Measurements from ENCODE around the gene RGS4. TPM values are rescaled to one million over a fixed set of nuclear protein-coding genes. Genes with fewer than 3 reads are reported as not detected.

Gene RGS4
- polyA plus RNA-seq, 1 donor (not counting 4 experiments of a cell fraction or from before 2014, with no cell fraction given) = 0.90 TPM

DNA sequence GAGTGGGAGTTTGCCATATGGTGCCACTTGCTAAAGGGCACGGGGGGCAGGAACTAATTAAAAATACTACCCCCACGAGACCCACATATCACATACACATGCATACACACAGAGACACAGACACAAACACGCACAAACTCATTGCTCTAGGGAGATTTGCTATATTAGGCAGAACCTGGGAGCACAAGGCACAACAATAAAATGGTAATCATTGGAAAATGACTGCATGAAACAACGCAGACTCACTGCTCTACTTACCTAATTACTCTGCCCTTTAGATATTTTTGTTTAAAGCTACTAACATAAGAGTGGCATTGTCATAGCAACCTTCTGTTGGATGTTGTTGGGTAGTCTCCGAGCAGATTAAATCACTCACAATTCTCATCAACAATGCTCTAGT is 20.3 kb upstream of the RGS4 start:
- H3K4me3 ChIP-seq (ENCODE audit: control insufficient read depth in 2 of 3, extremely low read depth in 1 of 3, insufficient read depth in 2 of 3, low read depth in 1 of 3, low read length in 3 of 3) = no peak overlapping the region
- no peaks in the 10 kb centered on the region for H3K36me3 ChIP-seq (ENCODE audit: control insufficient read depth in 2 of 2, extremely low read depth in 1 of 2, insufficient read depth in 2 of 2, low read length in 2 of 2)
- no peaks in the 10 kb centered on the region for H4K20me1 ChIP-seq (ENCODE audit: control insufficient read depth, extremely low read depth, insufficient read depth, low read length)
- no peaks in the 10 kb centered on the region for H3K9me1 ChIP-seq (ENCODE audit: control insufficient read depth, extremely low read depth, insufficient read depth, low read length)
- H3K27me3 ChIP-seq (ENCODE audit: control insufficient read depth, extremely low read depth, insufficient read depth, low read length) = no peaks in the 10 kb centered on the region
- H3K4me1 ChIP-seq (ENCODE audit: control insufficient read depth, extremely low read depth, insufficient read depth, low read length) = peaks cover 3% of the 10 kb centered on the region
- H3K9ac ChIP-seq (ENCODE audit: control insufficient read depth, extremely low read depth, insufficient read depth, low read length) = no peak overlapping the region
- FAIRE-seq = no peak
- no peak overlapping the region for H3K27ac ChIP-seq (ENCODE audit: control insufficient read depth, insufficient read depth, low read length)
- no peak overlapping the region for H2AFZ ChIP-seq (ENCODE audit: control insufficient read depth, low read length)
- H3K79me2 ChIP-seq (ENCODE audit: control insufficient read depth, insufficient read depth, low read length) = no peaks in the 10 kb centered on the region
- H3K4me2 ChIP-seq (ENCODE audit: control insufficient read depth, extremely low read depth, insufficient read depth, low read depth, low read length) = no peak overlapping the region
- no peaks in the 10 kb centered on the region for H3K9me3 ChIP-seq (ENCODE audit: control insufficient read depth, low read depth, low read length)
- dilution Hi-C loops (cut with MboI; ENCODE audit: extremely low pct_ligation_motif_present, low sequenced_read_pairs) = no loop called here
- no peak for DNase-seq (ENCODE audit: low read depth, low spot score)
- no peak for TF ChIP-seq EZH2 (IDR thresholded peaks at IDR 0.05; ENCODE audit: low read length)
- TF ChIP-seq, protein P1, sequence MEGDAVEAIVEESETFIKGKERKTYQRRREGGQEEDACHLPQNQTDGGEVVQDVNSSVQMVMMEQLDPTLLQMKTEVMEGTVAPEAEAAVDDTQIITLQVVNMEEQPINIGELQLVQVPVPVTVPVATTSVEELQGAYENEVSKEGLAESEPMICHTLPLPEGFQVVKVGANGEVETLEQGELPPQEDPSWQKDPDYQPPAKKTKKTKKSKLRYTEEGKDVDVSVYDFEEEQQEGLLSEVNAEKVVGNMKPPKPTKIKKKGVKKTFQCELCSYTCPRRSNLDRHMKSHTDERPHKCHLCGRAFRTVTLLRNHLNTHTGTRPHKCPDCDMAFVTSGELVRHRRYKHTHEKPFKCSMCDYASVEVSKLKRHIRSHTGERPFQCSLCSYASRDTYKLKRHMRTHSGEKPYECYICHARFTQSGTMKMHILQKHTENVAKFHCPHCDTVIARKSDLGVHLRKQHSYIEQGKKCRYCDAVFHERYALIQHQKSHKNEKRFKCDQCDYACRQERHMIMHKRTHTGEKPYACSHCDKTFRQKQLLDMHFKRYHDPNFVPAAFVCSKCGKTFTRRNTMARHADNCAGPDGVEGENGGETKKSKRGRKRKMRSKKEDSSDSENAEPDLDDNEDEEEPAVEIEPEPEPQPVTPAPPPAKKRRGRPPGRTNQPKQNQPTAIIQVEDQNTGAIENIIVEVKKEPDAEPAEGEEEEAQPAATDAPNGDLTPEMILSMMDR (optimal IDR thresholded peaks at IDR 0.05 in 1 of 3, IDR thresholded peaks at IDR 0.05 in 1 of 3, conservative IDR thresholded peaks at IDR 0.05 in 1 of 3; ENCODE audit: extremely low read depth in 1 of 3, insufficient read depth in 2 of 3, low read length in 3 of 3) = no peak

DNA sequence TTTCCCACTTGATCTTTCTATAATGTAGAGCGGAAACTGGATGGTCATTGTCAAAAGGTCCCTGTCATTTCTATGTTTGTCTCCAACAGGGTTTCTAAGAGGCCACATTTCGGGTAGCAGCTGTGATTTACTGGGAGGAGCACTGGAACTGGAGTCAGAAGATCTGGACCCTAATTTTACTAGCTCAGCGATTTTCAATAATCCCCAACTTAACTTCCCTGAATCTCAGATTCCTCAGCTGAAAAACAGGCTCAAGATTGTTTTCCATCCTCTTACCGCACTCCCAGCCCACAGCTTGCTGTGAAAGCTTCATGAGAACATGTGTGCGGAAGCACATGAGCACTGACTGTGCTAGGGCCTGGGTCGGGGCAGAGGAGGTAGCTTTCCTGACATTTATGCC is 19.9 kb upstream of the RGS4 start:
- Histone ChIP-seq H3K4me2 (ENCODE audit: control insufficient read depth, extremely low read depth, insufficient read depth, low read depth, low read length) (no peak overlapping the region), H4K20me1 (ENCODE audit: control insufficient read depth, extremely low read depth, insufficient read depth, low read length) (no peaks in the 10 kb centered on the region), H2AFZ (ENCODE audit: control insufficient read depth, low read length) (no peak overlapping the region), H3K9me1 (ENCODE audit: control insufficient read depth, extremely low read depth, insufficient read depth, low read length) (no peaks in the 10 kb centered on the region), H3K79me2 (ENCODE audit: control insufficient read depth, insufficient read depth, low read length) (no peaks in the 10 kb centered on the region), H3K4me3 (ENCODE audit: control insufficient read depth in 2 of 3, extremely low read depth in 1 of 3, insufficient read depth in 2 of 3, low read depth in 1 of 3, low read length in 3 of 3) (no peak overlapping the region), H3K4me1 (ENCODE audit: control insufficient read depth, extremely low read depth, insufficient read depth, low read length) (peaks cover 3% of the 10 kb centered on the region), H3K27me3 (ENCODE audit: control insufficient read depth, extremely low read depth, insufficient read depth, low read length) (no peaks in the 10 kb centered on the region), H3K27ac (ENCODE audit: control insufficient read depth, insufficient read depth, low read length) (no peak overlapping the region), H3K9ac (ENCODE audit: control insufficient read depth, extremely low read depth, insufficient read depth, low read length) (no peak overlapping the region), H3K9me3 (ENCODE audit: control insufficient read depth, low read depth, low read length) (no peaks in the 10 kb centered on the region), H3K36me3 (ENCODE audit: control insufficient read depth in 2 of 2, extremely low read depth in 1 of 2, insufficient read depth in 2 of 2, low read length in 2 of 2) (no peaks in the 10 kb centered on the region)
- dilution Hi-C loops (cut with MboI; ENCODE audit: extremely low pct_ligation_motif_present, low sequenced_read_pairs) = no loop called here
- FAIRE-seq = no peak
- TF ChIP-seq, protein P1 (optimal IDR thresholded peaks at IDR 0.05 in 1 of 3, IDR thresholded peaks at IDR 0.05 in 1 of 3, conservative IDR thresholded peaks at IDR 0.05 in 1 of 3; ENCODE audit: extremely low read depth in 1 of 3, insufficient read depth in 2 of 3, low read length in 3 of 3) = no peak
- no peak for TF ChIP-seq EZH2 (IDR thresholded peaks at IDR 0.05; ENCODE audit: low read length)
- no peak for DNase-seq (ENCODE audit: low read depth, low spot score)

Data from keratinocyte (primary cell).